Heart left ventricle (tissue), 13 donors: ENCODE measurements around the gene SOCS6.

Source experiments
- POLR2A ChIP-seq, 2 donors: fragments of 450-650 bp; IDR thresholded peaks; one replicate each; pipeline ENCODE4 v1.6.1; 2017; ENCODE audit warnings: antibody characterized with exemption in 2 of 2, mild to moderate bottlenecking in 2 of 2, moderate library complexity in 2 of 2
- TF ChIP-seq, protein P1 (sequence below), 12 donors: fragments of 200-600 bp; sonication (generic) in 4 of 12; IDR thresholded peaks; one replicate each; pipeline versions ENCODE4 v1.5.0 to v1.8.0; 2018 to 2022; ENCODE audit warnings: antibody characterized with exemption in 12 of 12, mild to moderate bottlenecking in 5 of 12
- donor health status: ischemic (EF 13 %, LVEDD 7.1; RV severe dilation, severe dysfunction).
- donor health status: DM: no; HTN: yes; CAD: no.
- donor health status: DM: no; HTN: no; CAD: no.
- donor health status: ischemic (EF 25% LVEDD 6.9; RV normal size, moderate dysfunction).
- donor health status: ischemic (EF 25% LVEDD 5.7; RV mildly dilated, moderate dysfunction).
- donor health status: ischemic (EF 35%, LVEDD 5.7; RV mildly dilated, moderate dysfunction).
- donor health status: nonischemic (EF 11% LVEDD 7.7; RV severe dilation, severe dysfunction).
- donor health status: DM: yes; HTN: yes; CAD: no.
- donor health status: PGD.
- donor health status: ischemic (EF 29% LVEDD 5.4; RV normal size, mild dysfunction).
- donor health status: nonischemic (EF 23%, LVEDD 6.1; RV moderate dilation, normal function).

DNA sequence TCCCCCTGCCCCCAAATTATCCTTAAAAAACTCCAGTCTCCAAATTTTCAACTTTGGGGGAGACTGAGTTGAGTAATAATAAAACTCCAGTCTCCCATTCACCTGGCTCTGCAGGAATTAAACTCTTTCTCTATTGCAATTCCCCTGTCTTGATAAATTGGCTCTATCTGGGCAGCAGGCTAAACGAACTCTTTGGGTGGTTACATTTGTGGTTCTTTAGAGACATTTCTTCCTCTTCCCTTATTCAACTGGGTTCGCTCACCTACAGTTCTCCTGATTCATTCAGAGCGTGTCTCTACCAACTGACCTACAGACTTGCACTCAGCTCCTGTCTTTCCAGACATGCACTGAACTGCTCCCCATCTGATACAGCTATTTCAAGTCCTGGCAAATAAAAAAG is 17.1 kb upstream of the SOCS6 start:
- TF ChIP-seq, protein P1, sequence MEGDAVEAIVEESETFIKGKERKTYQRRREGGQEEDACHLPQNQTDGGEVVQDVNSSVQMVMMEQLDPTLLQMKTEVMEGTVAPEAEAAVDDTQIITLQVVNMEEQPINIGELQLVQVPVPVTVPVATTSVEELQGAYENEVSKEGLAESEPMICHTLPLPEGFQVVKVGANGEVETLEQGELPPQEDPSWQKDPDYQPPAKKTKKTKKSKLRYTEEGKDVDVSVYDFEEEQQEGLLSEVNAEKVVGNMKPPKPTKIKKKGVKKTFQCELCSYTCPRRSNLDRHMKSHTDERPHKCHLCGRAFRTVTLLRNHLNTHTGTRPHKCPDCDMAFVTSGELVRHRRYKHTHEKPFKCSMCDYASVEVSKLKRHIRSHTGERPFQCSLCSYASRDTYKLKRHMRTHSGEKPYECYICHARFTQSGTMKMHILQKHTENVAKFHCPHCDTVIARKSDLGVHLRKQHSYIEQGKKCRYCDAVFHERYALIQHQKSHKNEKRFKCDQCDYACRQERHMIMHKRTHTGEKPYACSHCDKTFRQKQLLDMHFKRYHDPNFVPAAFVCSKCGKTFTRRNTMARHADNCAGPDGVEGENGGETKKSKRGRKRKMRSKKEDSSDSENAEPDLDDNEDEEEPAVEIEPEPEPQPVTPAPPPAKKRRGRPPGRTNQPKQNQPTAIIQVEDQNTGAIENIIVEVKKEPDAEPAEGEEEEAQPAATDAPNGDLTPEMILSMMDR (IDR thresholded peaks at IDR 0.05) = no peak
- TF ChIP-seq POLR2A (IDR thresholded peaks at IDR 0.05) = no peak
